ENCODE results near the gene CAPN11.

CAPN11 gene

DNA sequence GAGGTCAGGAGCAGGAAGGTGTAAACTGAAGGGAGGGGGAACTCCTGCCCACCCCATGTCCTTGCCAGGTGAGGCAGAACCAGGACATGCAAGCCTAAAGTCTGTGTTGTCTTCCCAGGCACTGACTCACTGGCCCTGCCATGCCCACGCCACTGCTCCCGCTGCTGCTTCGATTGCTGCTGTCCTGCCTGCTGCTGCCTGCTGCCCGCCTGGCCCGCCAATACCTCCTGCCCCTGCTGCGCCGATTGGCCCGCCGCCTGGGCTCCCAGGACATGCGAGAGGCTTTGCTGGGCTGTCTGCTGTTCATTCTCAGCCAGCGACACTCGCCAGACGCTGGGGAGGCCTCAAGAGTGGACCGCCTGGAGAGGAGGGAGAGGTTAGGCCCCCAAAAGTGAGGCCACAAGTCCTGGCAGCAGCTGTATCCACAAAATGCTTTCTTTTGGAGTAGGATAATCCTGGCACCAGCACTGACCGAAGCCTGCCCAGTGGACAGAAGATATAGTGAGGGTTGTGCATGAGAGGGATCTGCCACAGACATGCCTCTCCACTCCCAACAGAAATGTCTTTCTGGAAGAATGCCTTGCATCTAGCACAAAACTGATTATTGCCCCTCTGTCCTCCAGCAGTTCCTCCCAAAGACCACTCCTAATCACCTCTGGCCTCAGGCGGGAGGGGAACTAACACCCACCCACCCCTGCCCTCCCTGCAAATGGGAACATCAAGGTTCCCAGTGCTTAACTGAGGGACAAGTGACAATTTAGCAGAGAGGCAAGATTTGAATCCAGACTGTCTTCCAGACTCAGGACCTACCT lies 58.9 kb downstream of the CAPN11 start:
- TF ChIP-seq, protein P1, sequence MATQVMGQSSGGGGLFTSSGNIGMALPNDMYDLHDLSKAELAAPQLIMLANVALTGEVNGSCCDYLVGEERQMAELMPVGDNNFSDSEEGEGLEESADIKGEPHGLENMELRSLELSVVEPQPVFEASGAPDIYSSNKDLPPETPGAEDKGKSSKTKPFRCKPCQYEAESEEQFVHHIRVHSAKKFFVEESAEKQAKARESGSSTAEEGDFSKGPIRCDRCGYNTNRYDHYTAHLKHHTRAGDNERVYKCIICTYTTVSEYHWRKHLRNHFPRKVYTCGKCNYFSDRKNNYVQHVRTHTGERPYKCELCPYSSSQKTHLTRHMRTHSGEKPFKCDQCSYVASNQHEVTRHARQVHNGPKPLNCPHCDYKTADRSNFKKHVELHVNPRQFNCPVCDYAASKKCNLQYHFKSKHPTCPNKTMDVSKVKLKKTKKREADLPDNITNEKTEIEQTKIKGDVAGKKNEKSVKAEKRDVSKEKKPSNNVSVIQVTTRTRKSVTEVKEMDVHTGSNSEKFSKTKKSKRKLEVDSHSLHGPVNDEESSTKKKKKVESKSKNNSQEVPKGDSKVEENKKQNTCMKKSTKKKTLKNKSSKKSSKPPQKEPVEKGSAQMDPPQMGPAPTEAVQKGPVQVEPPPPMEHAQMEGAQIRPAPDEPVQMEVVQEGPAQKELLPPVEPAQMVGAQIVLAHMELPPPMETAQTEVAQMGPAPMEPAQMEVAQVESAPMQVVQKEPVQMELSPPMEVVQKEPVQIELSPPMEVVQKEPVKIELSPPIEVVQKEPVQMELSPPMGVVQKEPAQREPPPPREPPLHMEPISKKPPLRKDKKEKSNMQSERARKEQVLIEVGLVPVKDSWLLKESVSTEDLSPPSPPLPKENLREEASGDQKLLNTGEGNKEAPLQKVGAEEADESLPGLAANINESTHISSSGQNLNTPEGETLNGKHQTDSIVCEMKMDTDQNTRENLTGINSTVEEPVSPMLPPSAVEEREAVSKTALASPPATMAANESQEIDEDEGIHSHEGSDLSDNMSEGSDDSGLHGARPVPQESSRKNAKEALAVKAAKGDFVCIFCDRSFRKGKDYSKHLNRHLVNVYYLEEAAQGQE (IDR thresholded peaks at IDR 0.05; ENCODE audit: insufficient read depth in 1 of 2, low read depth in 2 of 2, low read length in 2 of 2) = no peak
- TF ChIP-seq FOXP2 (optimal IDR thresholded peaks at IDR 0.05; ENCODE audit: borderline replicate concordance, extremely low read depth, extremely low read length, insufficient read depth) (no peak), SIN3A (IDR thresholded peaks at IDR 0.05; ENCODE audit: borderline replicate concordance, insufficient read depth, low read length) (no peak), TAF1 (IDR thresholded peaks at IDR 0.05; ENCODE audit: borderline replicate concordance, insufficient read depth, low read length) (no peak), POLR2AphosphoS5 (IDR thresholded peaks at IDR 0.05; ENCODE audit: low read depth, low read length) (no peak)

DNA sequence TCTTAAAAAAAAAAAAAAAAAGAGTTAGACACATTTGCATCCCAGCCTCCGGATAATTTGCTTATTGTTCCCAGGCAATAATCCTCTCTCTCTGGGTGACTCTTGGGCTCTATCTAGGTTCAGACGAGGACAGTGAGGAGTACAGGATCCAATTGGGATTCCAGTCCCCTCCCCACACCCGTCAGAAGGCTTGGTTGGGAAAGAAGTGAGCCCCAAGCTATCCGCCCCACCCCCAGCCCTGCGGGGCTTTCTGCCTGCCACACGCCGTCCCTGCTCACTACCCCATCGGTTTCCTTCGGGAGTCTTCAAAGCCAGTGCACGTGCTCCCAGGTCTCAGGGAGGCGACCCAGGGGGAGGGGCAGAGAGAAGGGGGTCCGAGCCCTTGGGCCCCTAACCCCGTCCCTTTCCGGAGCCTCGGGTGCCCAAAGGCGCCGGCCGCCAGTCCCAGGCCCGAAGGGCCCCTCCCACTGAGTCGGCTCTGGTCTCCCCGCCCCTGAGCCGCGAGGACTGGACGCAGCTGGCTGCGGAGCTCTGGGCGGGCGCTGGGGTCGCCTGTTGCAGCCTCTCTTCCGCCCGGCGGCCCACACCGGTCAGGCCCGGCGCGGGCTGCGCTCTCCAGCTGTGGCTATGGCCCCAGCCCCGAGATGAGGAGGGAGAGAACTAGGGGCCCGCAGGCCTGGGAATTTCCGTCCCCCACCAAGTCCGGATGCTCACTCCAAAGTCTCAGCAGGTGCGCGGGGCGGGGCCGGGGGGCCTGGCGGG lies 60.6 kb downstream of the CAPN11 start:
- no peak for TF ChIP-seq SIN3A (IDR thresholded peaks at IDR 0.05; ENCODE audit: borderline replicate concordance, insufficient read depth, low read length)
- no peak for TF ChIP-seq TAF1 (IDR thresholded peaks at IDR 0.05; ENCODE audit: borderline replicate concordance, insufficient read depth, low read length)
- no peak for TF ChIP-seq FOXP2 (optimal IDR thresholded peaks at IDR 0.05; ENCODE audit: borderline replicate concordance, extremely low read depth, extremely low read length, insufficient read depth)
- no peak for TF ChIP-seq POLR2AphosphoS5 (IDR thresholded peaks at IDR 0.05; ENCODE audit: low read depth, low read length)
- TF ChIP-seq, protein P1 (IDR thresholded peaks at IDR 0.05; ENCODE audit: insufficient read depth in 1 of 2, low read depth in 2 of 2, low read length in 2 of 2) = no peak

DNA sequence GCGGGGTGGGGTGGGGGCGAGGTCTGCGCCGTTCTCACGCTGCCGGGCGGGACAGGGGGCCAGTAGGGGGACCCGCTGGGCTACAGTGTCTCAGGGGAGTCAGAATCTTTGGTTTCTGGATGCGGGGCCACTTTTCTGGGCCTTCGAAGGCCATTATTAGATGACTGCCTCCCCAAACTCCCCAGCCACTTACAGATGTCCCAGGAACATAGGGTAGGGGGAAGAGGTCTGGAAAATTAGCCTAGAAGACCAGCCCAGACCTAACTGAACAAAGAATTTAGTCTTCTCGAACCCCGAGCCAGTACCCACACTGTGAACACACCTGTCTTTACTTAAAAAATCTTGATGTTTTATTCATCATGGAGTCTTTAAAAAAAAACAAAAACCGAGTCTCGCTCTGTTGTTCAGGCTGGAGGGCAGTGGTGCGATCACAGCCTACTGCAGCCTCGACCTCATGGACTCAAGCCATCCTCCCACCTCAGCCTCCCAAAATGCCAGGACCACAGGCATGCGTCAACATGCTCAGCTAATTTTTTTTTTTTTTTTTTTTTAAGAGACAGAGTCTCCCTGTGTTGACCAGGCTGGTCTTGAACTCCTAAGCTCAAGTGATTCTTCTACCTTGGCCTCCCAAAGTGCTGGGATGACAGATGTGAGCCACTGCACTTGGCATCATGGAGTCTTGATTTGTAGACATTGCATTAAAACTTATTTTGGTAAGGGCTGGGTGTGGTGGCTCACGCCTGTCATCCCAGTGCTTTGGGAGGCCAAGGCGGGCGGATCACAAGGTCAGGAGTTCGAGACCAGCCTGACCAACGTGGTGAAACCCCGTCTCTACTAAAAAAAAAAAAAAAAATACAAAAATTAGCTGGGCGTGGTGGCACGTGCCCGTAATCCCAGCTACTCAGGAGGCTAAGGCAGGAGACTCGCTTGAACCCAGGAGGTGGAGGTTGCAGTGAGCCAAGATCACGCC lies 61.5 kb downstream of the CAPN11 start:
- TF ChIP-seq, protein P1 (IDR thresholded peaks at IDR 0.05; ENCODE audit: insufficient read depth in 1 of 2, low read depth in 2 of 2, low read length in 2 of 2) = no peak
- no peak for TF ChIP-seq POLR2AphosphoS5 (IDR thresholded peaks at IDR 0.05; ENCODE audit: low read depth, low read length)

DNA sequence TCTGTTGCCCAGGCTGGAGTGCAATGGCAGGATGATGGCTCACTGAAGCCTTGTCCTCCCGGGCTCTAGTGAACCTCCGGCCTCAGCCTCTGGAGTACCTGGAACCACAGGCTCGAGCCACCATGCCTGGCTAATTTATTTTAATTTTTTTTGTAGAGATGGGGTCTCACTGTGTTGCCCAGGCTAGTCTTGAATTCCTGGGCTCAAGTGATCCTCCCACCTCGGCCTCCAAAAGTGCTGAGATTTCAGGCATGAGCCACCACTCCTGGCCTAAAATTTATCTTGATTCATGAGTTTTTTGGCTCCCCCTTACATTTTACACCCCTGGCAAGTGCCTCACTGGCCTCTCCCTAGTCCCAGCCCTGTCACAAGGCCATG lies 62.3 kb downstream of the CAPN11 start:
- TF ChIP-seq FOXP2 (optimal IDR thresholded peaks at IDR 0.05; ENCODE audit: borderline replicate concordance, extremely low read depth, extremely low read length, insufficient read depth) (no peak), POLR2AphosphoS5 (IDR thresholded peaks at IDR 0.05; ENCODE audit: low read depth, low read length) (no peak), TAF1 (IDR thresholded peaks at IDR 0.05; ENCODE audit: borderline replicate concordance, insufficient read depth, low read length) (no peak), SIN3A (IDR thresholded peaks at IDR 0.05; ENCODE audit: borderline replicate concordance, insufficient read depth, low read length) (no peak)
- TF ChIP-seq, protein P1 (IDR thresholded peaks at IDR 0.05; ENCODE audit: insufficient read depth in 1 of 2, low read depth in 2 of 2, low read length in 2 of 2) = no peak

Data from PFSK-1 (cell line).